ENCODE measurements around the gene LIFR. TPM values are rescaled to one million over a fixed set of nuclear protein-coding genes. Genes with fewer than 3 reads are reported as not detected.

Gene LIFR
- 10 to 100 TPM; 28.9 to 74.5 (median 57.1) TPM for total RNA-seq
- polyA plus RNA-seq: 10 to 100 TPM; 10.1 to 27.4 (median 10.4) TPM
- long read RNA-seq, donor 1, full-length matches to known transcripts: 5 of 8 reads
- long read RNA-seq, donor 1, partial matches to known transcripts: 2 of 8 reads
- long read RNA-seq, donor 1, other reads (novel, unspliced or antisense): 1 of 8 reads
- long read RNA-seq, donor 2, full-length matches to known transcripts: 17 of 38 reads
- long read RNA-seq, donor 2, partial matches to known transcripts: 10 of 38 reads
- long read RNA-seq, donor 2, other reads (novel, unspliced or antisense): 11 of 38 reads

GRCh38 chr5:38556599-38557307, at the start of gene LIFR:
TSS of gene LIFR (minus strand) at chr5:38556646. CDS start at chr5:38530647, 25,999 bp downstream.
- TF ChIP-seq CTCF (IDR thresholded peaks at IDR 0.05): no peak
- Histone ChIP-seq H3K27me3 (ENCODE audit: insufficient read depth in 3 of 3, low read length in 2 of 3) (no peaks in the 10 kb centered on the region), H3K9me3 (no peaks in the 10 kb centered on the region), H3K27ac (peak within 1 kb of the TSS; percentile 96), H3K4me1 (peaks cover 36% of the 10 kb centered on the region), H3K4me3 (peak within 1 kb of the TSS; percentile 93), H3K36me3 (ENCODE audit: insufficient read depth in 1 of 2, low read depth in 1 of 2) (no peaks in the 10 kb centered on the region)
- DNase-seq: peak; percentile 89 to 91
- peak; percentile 84 to 91 (median 88) for ATAC-seq
- intact Hi-C loops (cut with DNase I): loop anchor here (1.0 to 10.0 kb wide), 5 partner anchors 36 to 248 kb away; no protein-coding TSS in a partner anchor
- WGBS, 3 donors: 0% methylated on average over 43 to 88 of the region's 88 CpGs

- WGBS, 3 donors: 85 to 94% (median 88%) methylated on average over 7 of the region's 7 CpGs
- no peaks in the 10 kb centered on the region for H3K27me3 ChIP-seq (ENCODE audit: insufficient read depth in 3 of 3, low read length in 2 of 3)
- H3K36me3 ChIP-seq (ENCODE audit: insufficient read depth in 1 of 2, low read depth in 1 of 2): no peaks in the 10 kb centered on the region
- DNase-seq: no peak
- intact Hi-C loops (cut with DNase I): no loop called here
- no peak overlapping the region for H3K27ac ChIP-seq
- no peak overlapping the region for H3K4me3 ChIP-seq
- H3K4me1 ChIP-seq: peaks cover 45% of the 10 kb centered on the region
- no peaks in the 10 kb centered on the region for H3K9me3 ChIP-seq
- TF ChIP-seq CTCF (IDR thresholded peaks at IDR 0.05): no peak
- ATAC-seq: no peak
Observed at GRCh38 chr5:38605610-38606009, 49.2 kb upstream of the LIFR start.

GRCh38 chr5:38603691-38604090, 47.2 kb upstream of the LIFR start:
- DNase-seq: no peak
- no peak overlapping the region for H3K4me3 ChIP-seq
- WGBS, 3 donors: 91 to 93% (median 92%) methylated on average over 3 of the region's 3 CpGs
- no peaks in the 10 kb centered on the region for H3K36me3 ChIP-seq (ENCODE audit: insufficient read depth in 1 of 2, low read depth in 1 of 2)
- no peaks in the 10 kb centered on the region for H3K27me3 ChIP-seq (ENCODE audit: insufficient read depth in 3 of 3, low read length in 2 of 3)
- TF ChIP-seq CTCF (IDR thresholded peaks at IDR 0.05): no peak
- H3K27ac ChIP-seq: no peak overlapping the region
- no peaks in the 10 kb centered on the region for H3K9me3 ChIP-seq
- peaks cover 47% of the 10 kb centered on the region for H3K4me1 ChIP-seq
- no peak for ATAC-seq
- intact Hi-C loops (cut with DNase I): loop anchor here in 1 of 2 donors (5.0 kb wide), 1 partner anchor 59 kb away; no protein-coding TSS in a partner anchor

GRCh38 chr5:38602641-38603040, 46.2 kb upstream of the LIFR start:
- Histone ChIP-seq H3K4me1 (peaks cover 38% of the 10 kb centered on the region), H3K9me3 (no peaks in the 10 kb centered on the region), H3K27ac (peak overlapping the region; percentile 83), H3K27me3 (ENCODE audit: insufficient read depth in 3 of 3, low read length in 2 of 3) (no peaks in the 10 kb centered on the region), H3K36me3 (ENCODE audit: insufficient read depth in 1 of 2, low read depth in 1 of 2) (no peaks in the 10 kb centered on the region), H3K4me3 (no peak overlapping the region)
- ATAC-seq (no peak), DNase-seq (no peak)
- TF ChIP-seq CTCF (IDR thresholded peaks at IDR 0.05): no peak
- intact Hi-C loops (cut with DNase I): loop anchor here in 1 of 2 donors (5.0 kb wide), 1 partner anchor 60 kb away; no protein-coding TSS in a partner anchor
- 80 to 88% (median 86%) methylated on average over 5 of the region's 5 CpGs for WGBS, 3 donors

Measured in psoas muscle (tissue), 8 donors.